ENCODE results near the gene TPCN1. TPM values are rescaled to one million over a fixed set of nuclear protein-coding genes. Genes with fewer than 3 reads are reported as not detected.

TPCN1 gene
- total RNA-seq, 1 experiment from 2014 or later, result 29.7 TPM

GRCh38 chr12:113287146-113287898, 66.1 kb downstream of the TPCN1 start:
- TF ChIP-seq SRF (IDR thresholded peaks at IDR 0.05; ENCODE audit: low read depth), result no peak
- no peak for TF ChIP-seq RAD21 (IDR thresholded peaks at IDR 0.05; ENCODE audit: low read depth)
- no peak for TF ChIP-seq REST (IDR thresholded peaks at IDR 0.05; ENCODE audit: low read depth)
- no peak for TF ChIP-seq ZNF274 (IDR thresholded peaks at IDR 0.05; ENCODE audit: low read depth, low read length)
- TF ChIP-seq CTCF (IDR thresholded peaks at IDR 0.05 in 2 of 3, conservative IDR thresholded peaks at IDR 0.05 in 1 of 3; ENCODE audit: borderline replicate concordance in 1 of 3, insufficient read depth in 1 of 3, low read depth in 2 of 3, low read length in 2 of 3), result no peak
- no peak for TF ChIP-seq CBX3 (IDR thresholded peaks at IDR 0.05; ENCODE audit: low read depth)
- ChIA-PET RAD21 (ENCODE audit: low non-redundant PET in 1 of 2, low total read pairs in 2 of 2, uncharacterized antibody in 2 of 2, unreplicated experiment in 2 of 2) (no interaction called here), POLR2A (no interaction called here), CTCF (no interaction called here)
- Histone ChIP-seq H3K27ac (ENCODE audit: low read depth, low read length) (no peak overlapping the region), H3K4me1 (ENCODE audit: control insufficient read depth in 1 of 2, insufficient read depth in 2 of 2, low read length in 2 of 2) (no peaks in the 10 kb centered on the region), H3K4me3 (replicated peaks in 1 of 2; ENCODE audit: low read depth in 1 of 2, low read length in 2 of 2) (no peak overlapping the region), H3K9me2 (ENCODE audit: insufficient read depth) (no peaks in the 10 kb centered on the region), H4K20me1 (ENCODE audit: insufficient read depth) (no peaks in the 10 kb centered on the region), H2AFZ (ENCODE audit: low read depth, low read length, poor library complexity, severe bottlenecking) (no peak overlapping the region), H3K9ac (ENCODE audit: low read length) (no peak overlapping the region), H3K27me3 (ENCODE audit: insufficient read depth, low read length) (no peaks in the 10 kb centered on the region), H3K4me2 (ENCODE audit: low read length) (no peak overlapping the region), H3K79me2 (ENCODE audit: insufficient read depth, low read length) (no peaks in the 10 kb centered on the region), H3K9me3 (ENCODE audit: control insufficient read depth in 1 of 2, insufficient read depth in 1 of 2, low read depth in 1 of 2, low read length in 2 of 2) (no peaks in the 10 kb centered on the region), H3K36me3 (ENCODE audit: control insufficient read depth in 1 of 2, insufficient read depth in 2 of 2, low read length in 2 of 2) (no peaks in the 10 kb centered on the region)
- ATAC-seq, result no peak; the same call in 1 of the 2 replicates
- no TSS peak for BruUV-seq (replicated peaks)
- intact Hi-C loops (cut with micrococcal nuclease), result no loop called here
- DNase-seq (ENCODE audit: low read depth, low spot score), result no peak

Data from HCT116 (cell line).